ENCODE measurements around the gene NUDC. TPM values are rescaled to one million over a fixed set of nuclear protein-coding genes. Genes with fewer than 3 reads are reported as not detected.

Gene NUDC
- total and polyA plus RNA-seq, 2 of the 13 experiments (the other 11 are each of a cell fraction or from before 2014, with no cell fraction given), result 34.7 to 104 TPM

- TF ChIP-seq SKIL (CRISPR knock-in tag; IDR thresholded peaks at IDR 0.05; ENCODE audit: borderline replicate concordance) (peak; percentile 99), CENPX (CRISPR knock-in tag; IDR thresholded peaks at IDR 0.05) (no peak), ZNF335 (CRISPR knock-in tag; IDR thresholded peaks at IDR 0.05) (no peak), ZNF512 (CRISPR knock-in tag; IDR thresholded peaks at IDR 0.05) (no peak), TFAP4 (IDR thresholded peaks at IDR 0.05; ENCODE audit: borderline replicate concordance, low read depth) (peak; percentile 61; the same call in 1 of the 2 replicates), ESRRA (CRISPR knock-in tag; IDR thresholded peaks at IDR 0.05; ENCODE audit: low read depth) (peak; percentile 99), FOXK2 (IDR thresholded peaks at IDR 0.05) (no peak), TEAD3 (CRISPR knock-in tag; optimal IDR thresholded peaks at IDR 0.05; ENCODE audit: borderline replicate concordance) (peak; percentile 88), PAF1 (CRISPR knock-in tag; IDR thresholded peaks at IDR 0.05) (no peak), CCAR2 (optimal IDR thresholded peaks at IDR 0.05; ENCODE audit: low read depth, low read length) (no peak), ZNF44 (CRISPR knock-in tag; IDR thresholded peaks at IDR 0.05) (0 out of 2 replicates have a peak, but pooled peaks have one; percentile 81), TEAD2 (CRISPR knock-in tag; IDR thresholded peaks at IDR 0.05) (no peak), SATB2 (CRISPR knock-in tag; IDR thresholded peaks at IDR 0.05) (no peak), ELF3 (CRISPR knock-in tag; IDR thresholded peaks at IDR 0.05) (peak; percentile 93), ZSCAN30 (CRISPR knock-in tag; IDR thresholded peaks at IDR 0.05) (0 out of 2 replicates have a peak, but pooled peaks have one; percentile 59), SRSF4 (IDR thresholded peaks at IDR 0.05; ENCODE audit: low read depth, low read length, poor library complexity, severe bottlenecking) (no peak), ZNF207 (IDR thresholded peaks at IDR 0.05; ENCODE audit: borderline replicate concordance) (no peak)
- TF ChIP-seq, protein P1, sequence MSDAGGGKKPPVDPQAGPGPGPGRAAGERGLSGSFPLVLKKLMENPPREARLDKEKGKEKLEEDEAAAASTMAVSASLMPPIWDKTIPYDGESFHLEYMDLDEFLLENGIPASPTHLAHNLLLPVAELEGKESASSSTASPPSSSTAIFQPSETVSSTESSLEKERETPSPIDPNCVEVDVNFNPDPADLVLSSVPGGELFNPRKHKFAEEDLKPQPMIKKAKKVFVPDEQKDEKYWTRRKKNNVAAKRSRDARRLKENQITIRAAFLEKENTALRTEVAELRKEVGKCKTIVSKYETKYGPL (CRISPR knock-in tag; IDR thresholded peaks at IDR 0.05), result no peak
- TF ChIP-seq, protein P2, sequence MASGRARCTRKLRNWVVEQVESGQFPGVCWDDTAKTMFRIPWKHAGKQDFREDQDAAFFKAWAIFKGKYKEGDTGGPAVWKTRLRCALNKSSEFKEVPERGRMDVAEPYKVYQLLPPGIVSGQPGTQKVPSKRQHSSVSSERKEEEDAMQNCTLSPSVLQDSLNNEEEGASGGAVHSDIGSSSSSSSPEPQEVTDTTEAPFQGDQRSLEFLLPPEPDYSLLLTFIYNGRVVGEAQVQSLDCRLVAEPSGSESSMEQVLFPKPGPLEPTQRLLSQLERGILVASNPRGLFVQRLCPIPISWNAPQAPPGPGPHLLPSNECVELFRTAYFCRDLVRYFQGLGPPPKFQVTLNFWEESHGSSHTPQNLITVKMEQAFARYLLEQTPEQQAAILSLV (CRISPR knock-in tag; IDR thresholded peaks at IDR 0.05; ENCODE audit: borderline replicate concordance), result peak; percentile 93
- TF ChIP-seq, protein P3, sequence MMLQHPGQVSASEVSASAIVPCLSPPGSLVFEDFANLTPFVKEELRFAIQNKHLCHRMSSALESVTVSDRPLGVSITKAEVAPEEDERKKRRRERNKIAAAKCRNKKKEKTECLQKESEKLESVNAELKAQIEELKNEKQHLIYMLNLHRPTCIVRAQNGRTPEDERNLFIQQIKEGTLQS (CRISPR knock-in tag; IDR thresholded peaks at IDR 0.05), result peak; percentile 55; the same call in 1 of the 2 replicates
- TF ChIP-seq, protein P4, sequence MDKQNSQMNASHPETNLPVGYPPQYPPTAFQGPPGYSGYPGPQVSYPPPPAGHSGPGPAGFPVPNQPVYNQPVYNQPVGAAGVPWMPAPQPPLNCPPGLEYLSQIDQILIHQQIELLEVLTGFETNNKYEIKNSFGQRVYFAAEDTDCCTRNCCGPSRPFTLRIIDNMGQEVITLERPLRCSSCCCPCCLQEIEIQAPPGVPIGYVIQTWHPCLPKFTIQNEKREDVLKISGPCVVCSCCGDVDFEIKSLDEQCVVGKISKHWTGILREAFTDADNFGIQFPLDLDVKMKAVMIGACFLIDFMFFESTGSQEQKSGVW (CRISPR knock-in tag; IDR thresholded peaks at IDR 0.05; ENCODE audit: borderline replicate concordance), result no peak
These were observed 16.6 kb downstream of the NUDC start (continued) for GRCh38 chr1:26938004-26938658.

Measured in HepG2 (cell line).